Putamen (tissue), 1 donor: ENCODE measurements around the gene ALPK3.

Experiments used
- DNase-seq: peaks from one replicate; pipeline ENCODE4 v3.0.0-alpha.2; 2016; ENCODE audit warnings: low spot score

The ALPK3 gene

GRCh38 chr15:84799511-84800187, 17.5 kb upstream of the ALPK3 start:
- no peak for DNase-seq

- no peak for DNase-seq
These were observed 16.8 kb upstream of the ALPK3 start for GRCh38 chr15:84800365-84800806.

GRCh38 chr15:84804005-84804900, 12.9 kb upstream of the ALPK3 start:
- no peak for DNase-seq

- no peak for DNase-seq
These were observed 11.9 kb upstream of the ALPK3 start for GRCh38 chr15:84805221-84805620.

GRCh38 chr15:84807228-84807627, 9.9 kb upstream of the ALPK3 start:
- DNase-seq: no peak

GRCh38 chr15:84810073-84810840, 6.9 kb upstream of the ALPK3 start:
- no peak for DNase-seq

- no peak for DNase-seq
These were observed 6.0 kb upstream of the ALPK3 start for GRCh38 chr15:84811151-84811550.

GRCh38 chr15:84811828-84812227, 5.3 kb upstream of the ALPK3 start:
- no peak for DNase-seq

GRCh38 chr15:84812842-84813241, 4.3 kb upstream of the ALPK3 start:
- DNase-seq: no peak

- DNase-seq: no peak
These were observed 3.7 kb upstream of the ALPK3 start for GRCh38 chr15:84813435-84813834.

GRCh38 chr15:84813931-84814330, 3.2 kb upstream of the ALPK3 start:
- DNase-seq: no peak

GRCh38 chr15:84814916-84815315, 2.2 kb upstream of the ALPK3 start:
- DNase-seq: no peak

- DNase-seq: no peak
These were observed 418 bp downstream of the ALPK3 start for GRCh38 chr15:84817466-84818081.

GRCh38 chr15:84818261-84819131, 1.3 kb downstream of the ALPK3 start:
- DNase-seq: no peak

GRCh38 chr15:84819291-84819768, 2.2 kb downstream of the ALPK3 start:
- no peak for DNase-seq

GRCh38 chr15:84819791-84820190, 2.6 kb downstream of the ALPK3 start:
- DNase-seq: no peak

GRCh38 chr15:84821501-84822021, 4.4 kb downstream of the ALPK3 start:
- no peak for DNase-seq

- DNase-seq: no peak
These were observed 5.6 kb downstream of the ALPK3 start for GRCh38 chr15:84822653-84823281.

GRCh38 chr15:84823282-84823878, 6.2 kb downstream of the ALPK3 start:
- no peak for DNase-seq
